Measurements from ENCODE around the gene TSFM.

Gene TSFM

DNA sequence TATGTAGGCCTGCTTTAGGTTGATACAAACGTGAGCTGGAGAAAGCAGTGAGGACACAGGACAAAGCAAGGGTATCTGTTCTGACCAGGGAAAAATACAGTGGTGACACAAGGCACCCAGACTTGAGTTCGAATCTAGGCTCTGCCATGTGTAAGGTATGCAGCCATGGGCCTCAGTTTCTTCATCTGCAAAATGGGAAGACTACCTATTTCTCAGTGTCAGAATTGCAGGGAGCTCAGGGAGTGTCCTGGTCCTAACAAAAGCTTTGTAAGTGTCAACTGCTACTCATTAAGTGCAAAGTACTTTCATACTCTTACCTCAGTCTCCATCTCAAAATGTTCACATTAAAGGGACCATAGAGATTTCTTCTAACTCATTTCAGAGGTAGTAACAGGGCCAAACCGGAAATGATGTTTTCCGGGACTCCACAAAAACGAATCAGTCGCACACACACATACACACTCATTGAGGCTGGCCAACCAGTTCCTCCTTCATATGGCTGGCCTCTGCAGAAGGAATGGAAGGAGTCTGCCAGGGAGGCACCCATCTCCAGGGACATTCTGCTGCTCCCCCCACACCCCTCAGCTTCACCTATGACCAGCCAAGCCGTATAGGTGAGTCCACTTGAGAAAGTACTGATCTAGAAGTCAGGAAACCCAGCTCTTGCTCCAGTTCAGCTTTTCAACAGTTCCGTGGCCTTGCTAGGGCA lies 56.2 kb downstream of the TSFM start:
- Histone ChIP-seq H3K9me3 (ENCODE audit: insufficient read depth, low read length) (no peaks in the 10 kb centered on the region), H3K9me2 (replicated peaks; ENCODE audit: insufficient read depth, low read length) (no peaks in the 10 kb centered on the region), H3K27me3 (ENCODE audit: low read length) (no peaks in the 10 kb centered on the region), H2AFZ (ENCODE audit: low read depth, low read length, severe bottlenecking) (no peak overlapping the region), H4K20me1 (ENCODE audit: low read depth, low read length) (no peaks in the 10 kb centered on the region), H3K4me2 (ENCODE audit: low read depth, low read length, poor library complexity, severe bottlenecking) (no peak overlapping the region), H3K36me3 (ENCODE audit: low read length) (no peaks in the 10 kb centered on the region), H3F3A (ENCODE audit: insufficient read depth) (no peaks in the 10 kb centered on the region), H3K4me3 (ENCODE audit: insufficient read depth, low read length, poor library complexity, severe bottlenecking) (no peak overlapping the region), H3K9ac (ENCODE audit: low read length) (no peak overlapping the region), H3K27ac (ENCODE audit: low read depth, low read length) (no peak overlapping the region), H3K79me2 (ENCODE audit: insufficient read depth, low read length) (no peaks in the 10 kb centered on the region)
- TF ChIP-seq EZH2phosphoT487 (conservative IDR thresholded peaks at IDR 0.05; ENCODE audit: low read length), result no peak
- TF ChIP-seq, protein P1, sequence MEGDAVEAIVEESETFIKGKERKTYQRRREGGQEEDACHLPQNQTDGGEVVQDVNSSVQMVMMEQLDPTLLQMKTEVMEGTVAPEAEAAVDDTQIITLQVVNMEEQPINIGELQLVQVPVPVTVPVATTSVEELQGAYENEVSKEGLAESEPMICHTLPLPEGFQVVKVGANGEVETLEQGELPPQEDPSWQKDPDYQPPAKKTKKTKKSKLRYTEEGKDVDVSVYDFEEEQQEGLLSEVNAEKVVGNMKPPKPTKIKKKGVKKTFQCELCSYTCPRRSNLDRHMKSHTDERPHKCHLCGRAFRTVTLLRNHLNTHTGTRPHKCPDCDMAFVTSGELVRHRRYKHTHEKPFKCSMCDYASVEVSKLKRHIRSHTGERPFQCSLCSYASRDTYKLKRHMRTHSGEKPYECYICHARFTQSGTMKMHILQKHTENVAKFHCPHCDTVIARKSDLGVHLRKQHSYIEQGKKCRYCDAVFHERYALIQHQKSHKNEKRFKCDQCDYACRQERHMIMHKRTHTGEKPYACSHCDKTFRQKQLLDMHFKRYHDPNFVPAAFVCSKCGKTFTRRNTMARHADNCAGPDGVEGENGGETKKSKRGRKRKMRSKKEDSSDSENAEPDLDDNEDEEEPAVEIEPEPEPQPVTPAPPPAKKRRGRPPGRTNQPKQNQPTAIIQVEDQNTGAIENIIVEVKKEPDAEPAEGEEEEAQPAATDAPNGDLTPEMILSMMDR (IDR thresholded peaks at IDR 0.05; ENCODE audit: insufficient read depth, low read length, poor library complexity, severe bottlenecking), result no peak

DNA sequence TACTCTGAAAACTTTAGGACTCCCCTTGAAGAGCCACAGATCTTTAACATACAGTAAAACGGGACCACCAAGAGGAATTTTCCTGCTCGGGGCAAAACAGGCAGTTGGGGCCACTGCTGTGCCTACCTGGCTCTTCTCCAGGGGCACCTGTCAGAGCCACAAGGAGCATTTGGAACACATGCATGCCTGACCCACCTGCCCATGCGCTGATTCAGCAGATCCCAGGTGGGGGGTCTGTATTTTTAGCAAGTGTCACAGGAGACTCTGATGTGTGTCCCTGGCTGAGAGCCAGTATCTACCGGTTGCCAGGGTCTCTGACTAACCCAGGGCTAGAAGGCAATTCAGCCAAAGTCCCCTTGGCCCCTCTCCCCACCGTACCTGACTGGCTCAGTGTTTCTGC lies 57.4 kb downstream of the TSFM start:
- Histone ChIP-seq H3K9ac (ENCODE audit: low read length) (no peak overlapping the region), H3K4me3 (ENCODE audit: insufficient read depth, low read length, poor library complexity, severe bottlenecking) (no peak overlapping the region), H3K27ac (ENCODE audit: low read depth, low read length) (no peak overlapping the region), H3K79me2 (ENCODE audit: insufficient read depth, low read length) (no peaks in the 10 kb centered on the region), H4K20me1 (ENCODE audit: low read depth, low read length) (no peaks in the 10 kb centered on the region), H3K27me3 (ENCODE audit: low read length) (no peaks in the 10 kb centered on the region), H3K36me3 (ENCODE audit: low read length) (no peaks in the 10 kb centered on the region), H3K9me3 (ENCODE audit: insufficient read depth, low read length) (no peaks in the 10 kb centered on the region), H3K9me2 (replicated peaks; ENCODE audit: insufficient read depth, low read length) (no peaks in the 10 kb centered on the region), H3F3A (ENCODE audit: insufficient read depth) (no peaks in the 10 kb centered on the region), H2AFZ (ENCODE audit: low read depth, low read length, severe bottlenecking) (no peak overlapping the region), H3K4me2 (ENCODE audit: low read depth, low read length, poor library complexity, severe bottlenecking) (no peak overlapping the region)
- TF ChIP-seq, protein P1 (IDR thresholded peaks at IDR 0.05; ENCODE audit: insufficient read depth, low read length, poor library complexity, severe bottlenecking), result no peak
- TF ChIP-seq EZH2phosphoT487 (conservative IDR thresholded peaks at IDR 0.05; ENCODE audit: low read length), result no peak

DNA sequence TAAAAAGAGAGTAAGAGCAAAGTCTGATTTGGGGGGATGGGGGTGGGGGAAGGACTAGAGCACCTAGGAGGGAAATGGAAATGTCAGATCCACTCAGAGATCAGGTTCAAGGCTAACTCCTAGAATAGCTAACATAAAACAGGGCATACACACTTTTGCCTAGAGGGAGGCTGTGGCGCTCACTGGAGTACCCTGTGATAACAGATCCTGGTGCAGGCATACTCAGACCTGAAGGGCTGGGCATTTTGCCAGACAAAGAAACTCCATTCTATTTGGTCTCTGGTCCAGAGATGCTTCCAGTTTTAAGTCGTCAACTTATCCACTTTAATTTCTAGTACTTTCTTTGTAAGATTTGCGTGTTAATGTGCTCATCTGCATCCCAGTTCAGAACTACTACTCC lies 58.1 kb downstream of the TSFM start:
- no peak for TF ChIP-seq EZH2phosphoT487 (conservative IDR thresholded peaks at IDR 0.05; ENCODE audit: low read length)
- TF ChIP-seq, protein P1 (IDR thresholded peaks at IDR 0.05; ENCODE audit: insufficient read depth, low read length, poor library complexity, severe bottlenecking), result no peak
- Histone ChIP-seq H3K27me3 (ENCODE audit: low read length) (no peaks in the 10 kb centered on the region), H3K9me2 (replicated peaks; ENCODE audit: insufficient read depth, low read length) (no peaks in the 10 kb centered on the region), H3K36me3 (ENCODE audit: low read length) (no peaks in the 10 kb centered on the region), H3K9ac (ENCODE audit: low read length) (no peak overlapping the region), H2AFZ (ENCODE audit: low read depth, low read length, severe bottlenecking) (no peak overlapping the region), H3K4me3 (ENCODE audit: insufficient read depth, low read length, poor library complexity, severe bottlenecking) (no peak overlapping the region), H3K27ac (ENCODE audit: low read depth, low read length) (no peak overlapping the region), H3K9me3 (ENCODE audit: insufficient read depth, low read length) (no peaks in the 10 kb centered on the region), H3F3A (ENCODE audit: insufficient read depth) (no peaks in the 10 kb centered on the region), H3K4me2 (ENCODE audit: low read depth, low read length, poor library complexity, severe bottlenecking) (no peak overlapping the region), H4K20me1 (ENCODE audit: low read depth, low read length) (no peaks in the 10 kb centered on the region), H3K79me2 (ENCODE audit: insufficient read depth, low read length) (no peaks in the 10 kb centered on the region)
